GM10266 (cell line): Measurements from ENCODE around the gene IFI30.
A peak's percentile ranks its signal among the peaks of the same experiment; 100 is the strongest.
"Not testable (repeated sequence)": the region's sequence is repeated elsewhere in the genome, so short reads cannot be mapped to it uniquely, and the experiment has no call there.

ENCODE experiments used
- DNase-seq: peaks from one replicate; pipeline ENCODE4 v3.0.0; 2012; ENCODE audit errors: extremely low spot score
- CTCF ChIP-seq: IDR thresholded peaks from 2 replicates; pipeline ENCODE4 v1.5.1; 2012; ENCODE audit warnings: mild to moderate bottlenecking, low read depth; ENCODE audit not compliant: control insufficient read depth, insufficient read depth; ENCODE audit errors: missing control alignments

The IFI30 gene

GRCh38 chr19:18158467-18158866 is 15.1 kb upstream of the IFI30 start:
- no peak for DNase-seq
- no peak for TF ChIP-seq CTCF

- DNase-seq, result not testable (repeated sequence)
Measured at GRCh38 chr19:18159059-18159616, 14.5 kb upstream of the IFI30 start.

GRCh38 chr19:18159810-18160209 is 13.8 kb upstream of the IFI30 start:
- no peak for DNase-seq
- no peak for TF ChIP-seq CTCF

- DNase-seq, result no peak
- TF ChIP-seq CTCF, result no peak
Measured at GRCh38 chr19:18160493-18160970, 13.1 kb upstream of the IFI30 start.

- DNase-seq, result peak; percentile 98
- TF ChIP-seq CTCF, result peak; percentile 100
Measured at GRCh38 chr19:18160971-18161635, 12.5 kb upstream of the IFI30 start.

GRCh38 chr19:18161636-18162002 is 12.0 kb upstream of the IFI30 start:
- DNase-seq, result no peak
- no peak for TF ChIP-seq CTCF

GRCh38 chr19:18164072-18164471 is 9.5 kb upstream of the IFI30 start:
- no peak for DNase-seq
- TF ChIP-seq CTCF, result no peak
